Measurements from ENCODE around the gene TMEM222. TPM values are rescaled to one million over a fixed set of nuclear protein-coding genes. Genes with fewer than 3 reads are reported as not detected.

TMEM222 gene
- total and polyA plus RNA-seq, 2 of the 4 experiments (the other 2 are of a cell fraction) = 19.9 to 54.1 TPM

GRCh38 chr1:27292106-27292505 is 29.9 kb upstream of the TMEM222 start:
- Histone ChIP-seq H4K5ac (ENCODE audit: low read depth, low read length) (no peak overlapping the region), H3K4me1 (ENCODE audit: control insufficient read depth, insufficient read depth, low read length) (no peaks in the 10 kb centered on the region), H3K27me3 (ENCODE audit: control insufficient read depth, insufficient read depth, low read length) (no peaks in the 10 kb centered on the region), H3K56ac (ENCODE audit: extremely low read depth, insufficient read depth, low read length) (no peak overlapping the region), H3K4me3 (ENCODE audit: insufficient read depth, low read depth, low read length) (no peak overlapping the region), H3K14ac (replicated peaks; ENCODE audit: low read depth, low read length) (peak overlapping the region; percentile 51; the same call in 1 of the 2 replicates), H3K18ac (ENCODE audit: low read depth, low read length) (no peak overlapping the region), H3K79me1 (ENCODE audit: low read depth in 1 of 2, low read length in 2 of 2) (no peaks in the 10 kb centered on the region), H4K20me1 (ENCODE audit: insufficient read depth, low read length) (no peaks in the 10 kb centered on the region), H3K23ac (ENCODE audit: low read depth, low read length) (no peak overlapping the region), H3K9me3 (ENCODE audit: control insufficient read depth, insufficient read depth, low read length) (no peaks in the 10 kb centered on the region), H4K8ac (ENCODE audit: low read depth in 2 of 2, low read length in 2 of 2) (0 out of 4 replicates have a peak overlapping the region, but pooled peaks of 1 of the 2 experiments have one; percentile 33), H3K9me1 (ENCODE audit: insufficient read depth, low read length) (peaks cover 6% of the 10 kb centered on the region; the same call in 1 of the 2 replicates), H2AK5ac (ENCODE audit: low read depth, low read length) (peak overlapping the region; percentile 50; the same call in 1 of the 2 replicates), H2BK20ac (ENCODE audit: low read depth, low read length) (peak overlapping the region; percentile 14; the same call in 1 of the 2 replicates), H2AK9ac (replicated peaks; ENCODE audit: low read depth, low read length, poor library complexity) (peak overlapping the region; percentile 72), H3K9ac (ENCODE audit: low read depth, low read length) (no peak overlapping the region), H2BK5ac (ENCODE audit: low read depth, low read length, poor library complexity, severe bottlenecking) (no peak overlapping the region), H2BK120ac (ENCODE audit: low read depth, low read length) (no peak overlapping the region), H2AFZ (replicated peaks; ENCODE audit: low read length, poor library complexity) (peak overlapping the region; percentile 6), H3K27ac (ENCODE audit: insufficient read depth, low read length) (no peak overlapping the region), H3K4me2 (ENCODE audit: low read depth, low read length) (no peak overlapping the region), H2BK15ac (ENCODE audit: low read depth, low read length) (no peak overlapping the region), H4K91ac (ENCODE audit: insufficient read depth, low read depth, low read length) (no peak overlapping the region), H3K4ac (ENCODE audit: low read depth, low read length) (no peak overlapping the region), H3K36me3 (ENCODE audit: control insufficient read depth, insufficient read depth, low read length) (peaks cover 15% of the 10 kb centered on the region)
- in situ Hi-C loops (cut with MboI; ENCODE audit: low sequenced_read_pairs) = no loop called here
- ChIA-PET POLR2A (ENCODE audit: unreplicated experiment) (no interaction called here), CTCF (interaction anchor here (1.7 kb wide), 1 partner anchor 8 kb away, joined by 4 read pairs; no protein-coding TSS in a partner anchor)
- 100% methylated on average over 2 of the region's 5 CpGs; no CpG with 5 or more reads in 1 of the 2 experiments for WGBS, 2 experiments (ENCODE audit: extremely low coverage in 2 of 2, insufficient read length in 1 of 2)
- ATAC-seq (ENCODE audit: low read depth) = no peak
- intact Hi-C loops (cut with micrococcal nuclease) = no loop called here
- TF ChIP-seq USF2 (IDR thresholded peaks at IDR 0.05; ENCODE audit: low read depth, low read length) (no peak), FOS (IDR thresholded peaks at IDR 0.05; ENCODE audit: low read depth, low read length) (no peak), RFX5 (IDR thresholded peaks at IDR 0.05; ENCODE audit: low read depth, low read length) (no peak), MAZ (IDR thresholded peaks at IDR 0.05; ENCODE audit: borderline replicate concordance, low read depth, low read length) (no peak), SMC3 (IDR thresholded peaks at IDR 0.05; ENCODE audit: low read depth, low read length) (no peak), RCOR1 (IDR thresholded peaks at IDR 0.05; ENCODE audit: insufficient replicate concordance, low read length) (no peak), MXI1 (IDR thresholded peaks at IDR 0.05; ENCODE audit: borderline replicate concordance, low read depth, low read length) (no peak), RAD21 (IDR thresholded peaks at IDR 0.05; ENCODE audit: low read length) (no peak), POLR2A (IDR thresholded peaks at IDR 0.05; ENCODE audit: low read depth, low read length) (no peak), BHLHE40 (IDR thresholded peaks at IDR 0.05; ENCODE audit: low read depth, low read length) (no peak), CHD1 (IDR thresholded peaks at IDR 0.05; ENCODE audit: low read depth, low read length) (no peak), ELK1 (IDR thresholded peaks at IDR 0.05; ENCODE audit: borderline replicate concordance, low read depth, low read length) (no peak)
- BruUV-seq (replicated peaks) = no TSS peak
- dilution Hi-C loops (cut with HindIII; ENCODE audit: low sequenced_read_pairs, unreplicated experiment) = no loop called here
- DNase-seq = peak; percentile 49

Data from IMR-90 (cell line).